HL-60/S4 treated with phorbol 12-myristate 13-acetate at 8.2 ng/mL for 4 days and 3 days (cell line): Measurements from ENCODE around the gene BAZ1B.
"Not testable (repeated sequence)": the region's sequence is repeated elsewhere in the genome, so short reads cannot be mapped to it uniquely, and the experiment has no call there.

ENCODE experiments used
- in situ Hi-C: fragments of 300-500 bp; cut with MboI; formaldehyde crosslinking; loops from 2 replicates; pipeline ENCODE4 v1.15.0; 2022; ENCODE audit warnings: low sequenced_read_pairs

Gene BAZ1B

GRCh38 chr7:73504920-73505319 is 17.2 kb downstream of the BAZ1B start:
- in situ Hi-C loops, result no loop called here

GRCh38 chr7:73504017-73504416 is 18.1 kb downstream of the BAZ1B start:
- in situ Hi-C loops, result no loop called here

- in situ Hi-C loops, result no loop called here
These were observed 18.9 kb downstream of the BAZ1B start for GRCh38 chr7:73503229-73503628.

- in situ Hi-C loops, result loop anchor here (25.0 kb wide), 1 partner anchor 109 kb away; no protein-coding TSS in a partner anchor
These were observed 25.5 kb downstream of the BAZ1B start for GRCh38 chr7:73496626-73497025.

- in situ Hi-C loops, result loop anchor here (25.0 kb wide), 1 partner anchor 108 kb away; no protein-coding TSS in a partner anchor
These were observed 26.6 kb downstream of the BAZ1B start for GRCh38 chr7:73495507-73495906.

- in situ Hi-C loops, result loop anchor here (25.0 kb wide), 1 partner anchor 103 kb away; no protein-coding TSS in a partner anchor
These were observed 32.1 kb downstream of the BAZ1B start for GRCh38 chr7:73489976-73490375.

GRCh38 chr7:73487486-73487885 is 34.6 kb downstream of the BAZ1B start:
- in situ Hi-C loops, result loop anchor here (25.0 kb wide), 1 partner anchor 100 kb away; no protein-coding TSS in a partner anchor

- in situ Hi-C loops, result loop anchor here (25.0 kb wide), 1 partner anchor 96 kb away; no protein-coding TSS in a partner anchor
These were observed 38.9 kb downstream of the BAZ1B start for GRCh38 chr7:73483171-73483570.

GRCh38 chr7:73482746-73483145 is 39.3 kb downstream of the BAZ1B start:
- in situ Hi-C loops, result loop anchor here (25.0 kb wide), 1 partner anchor 95 kb away; no protein-coding TSS in a partner anchor

- in situ Hi-C loops, result loop anchor here (25.0 kb wide), 1 partner anchor 94 kb away; no protein-coding TSS in a partner anchor
These were observed 40.6 kb downstream of the BAZ1B start for GRCh38 chr7:73481521-73481920.

GRCh38 chr7:73478549-73478948 is 43.5 kb downstream of the BAZ1B start:
- in situ Hi-C loops, result loop anchor here (25.0 kb wide), 1 partner anchor 91 kb away; no protein-coding TSS in a partner anchor

GRCh38 chr7:73477376-73477775 is 44.7 kb downstream of the BAZ1B start:
- in situ Hi-C loops, result loop anchor here (25.0 kb wide), 1 partner anchor 90 kb away; no protein-coding TSS in a partner anchor

GRCh38 chr7:73470208-73470607 is 51.9 kb downstream of the BAZ1B start:
- in situ Hi-C loops, result no loop called here

- in situ Hi-C loops, result not testable (repeated sequence)
These were observed 55.0 kb downstream of the BAZ1B start for GRCh38 chr7:73467046-73467445.

- in situ Hi-C loops, result no loop called here
These were observed 56.0 kb downstream of the BAZ1B start for GRCh38 chr7:73466112-73466511.

- in situ Hi-C loops, result no loop called here
These were observed 58.1 kb downstream of the BAZ1B start for GRCh38 chr7:73463966-73464365.

GRCh38 chr7:73463260-73463659 is 58.8 kb downstream of the BAZ1B start:
- in situ Hi-C loops, result no loop called here

- in situ Hi-C loops, result no loop called here
These were observed 60.3 kb downstream of the BAZ1B start for GRCh38 chr7:73461782-73462285.

- in situ Hi-C loops, result no loop called here
These were observed 67.7 kb downstream of the BAZ1B start for GRCh38 chr7:73454424-73454823.

GRCh38 chr7:73452999-73453635 is 69.0 kb downstream of the BAZ1B start:
- in situ Hi-C loops, result no loop called here

GRCh38 chr7:73451780-73452398 is 70.2 kb downstream of the BAZ1B start:
- in situ Hi-C loops, result no loop called here

- in situ Hi-C loops, result no loop called here
These were observed 72.7 kb downstream of the BAZ1B start for GRCh38 chr7:73449422-73449821.
